Neutrophil (primary cell): ENCODE results near the gene TMEM255B.

ENCODE experiments used
- H3K27ac ChIP-seq: fragments of 200-600 bp; sonication (generic); 2 replicates; pipeline ENCODE4 v1.5.1; 2016; ENCODE audit warnings: mild to moderate bottlenecking, moderate library complexity
- H3K27me3 ChIP-seq: fragments of 200-600 bp; sonication (generic); 2 replicates; pipeline ENCODE4 v1.6.0; 2016; ENCODE audit warnings: mild to moderate bottlenecking
- H3K36me3 ChIP-seq: fragments of 200-600 bp; sonication (generic); 2 replicates; pipeline ENCODE4 v1.5.1; 2017
- H3K4me1 ChIP-seq, 2 experiments: fragments of 200-600 bp in 1 of 2; sonication (generic) in 1 of 2; 1 replicate in 1 of 2; 2 replicates in 1 of 2; pipeline versions ENCODE4 v1.5.1 to v1.6.1; 2013 to 2016; ENCODE audit warnings: low read depth in 1 of 2, low read length in 1 of 2, mild to moderate bottlenecking in 1 of 2, moderate library complexity in 1 of 2; ENCODE audit not compliant: control insufficient read depth in 1 of 2, insufficient read depth in 1 of 2
- H3K4me3 ChIP-seq, 2 experiments: fragments of 200-600 bp in 1 of 2; sonication (generic) in 1 of 2; 1 replicate in 1 of 2; 2 replicates in 1 of 2; pipeline ENCODE4 v1.5.1; 2013 to 2016; ENCODE audit warnings: low read depth in 1 of 2, low read length in 1 of 2, mild to moderate bottlenecking in 1 of 2, moderate library complexity in 1 of 2
- H3K9me3 ChIP-seq: fragments of 200-600 bp; sonication (generic); 2 replicates; pipeline ENCODE4 v1.5.1; 2016
- TF ChIP-seq, protein P1 (sequence below): fragments of 200-600 bp; sonication (generic); IDR thresholded peaks from 2 replicates; pipeline ENCODE4 v1.5.1; 2016; ENCODE audit warnings: antibody characterized with exemption

TMEM255B gene

GRCh38 chr13:113762075-113762474, 3.0 kb downstream of the TMEM255B start:
- Histone ChIP-seq H3K4me3 (no peak overlapping the region), H3K9me3 (no peaks in the 10 kb centered on the region), H3K4me1 (peaks cover 18 to 26% of the 10 kb centered on the region in 2 experiments), H3K36me3 (no peaks in the 10 kb centered on the region), H3K27ac (no peak overlapping the region), H3K27me3 (peaks cover 49% of the 10 kb centered on the region)
- TF ChIP-seq, protein P1, sequence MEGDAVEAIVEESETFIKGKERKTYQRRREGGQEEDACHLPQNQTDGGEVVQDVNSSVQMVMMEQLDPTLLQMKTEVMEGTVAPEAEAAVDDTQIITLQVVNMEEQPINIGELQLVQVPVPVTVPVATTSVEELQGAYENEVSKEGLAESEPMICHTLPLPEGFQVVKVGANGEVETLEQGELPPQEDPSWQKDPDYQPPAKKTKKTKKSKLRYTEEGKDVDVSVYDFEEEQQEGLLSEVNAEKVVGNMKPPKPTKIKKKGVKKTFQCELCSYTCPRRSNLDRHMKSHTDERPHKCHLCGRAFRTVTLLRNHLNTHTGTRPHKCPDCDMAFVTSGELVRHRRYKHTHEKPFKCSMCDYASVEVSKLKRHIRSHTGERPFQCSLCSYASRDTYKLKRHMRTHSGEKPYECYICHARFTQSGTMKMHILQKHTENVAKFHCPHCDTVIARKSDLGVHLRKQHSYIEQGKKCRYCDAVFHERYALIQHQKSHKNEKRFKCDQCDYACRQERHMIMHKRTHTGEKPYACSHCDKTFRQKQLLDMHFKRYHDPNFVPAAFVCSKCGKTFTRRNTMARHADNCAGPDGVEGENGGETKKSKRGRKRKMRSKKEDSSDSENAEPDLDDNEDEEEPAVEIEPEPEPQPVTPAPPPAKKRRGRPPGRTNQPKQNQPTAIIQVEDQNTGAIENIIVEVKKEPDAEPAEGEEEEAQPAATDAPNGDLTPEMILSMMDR: no peak

GRCh38 chr13:113762538-113762937, 3.5 kb downstream of the TMEM255B start:
- TF ChIP-seq, protein P1: no peak
- Histone ChIP-seq H3K9me3 (no peaks in the 10 kb centered on the region), H3K36me3 (no peaks in the 10 kb centered on the region), H3K27ac (no peak overlapping the region), H3K4me1 (peaks cover 18 to 25% of the 10 kb centered on the region in 2 experiments), H3K27me3 (peaks cover 49% of the 10 kb centered on the region), H3K4me3 (no peak overlapping the region)

- Histone ChIP-seq H3K4me3 (no peak overlapping the region), H3K9me3 (no peaks in the 10 kb centered on the region), H3K27ac (no peak overlapping the region), H3K4me1 (peaks cover 14 to 20% of the 10 kb centered on the region in 2 experiments), H3K27me3 (peaks cover 49% of the 10 kb centered on the region), H3K36me3 (no peaks in the 10 kb centered on the region)
- TF ChIP-seq, protein P1: no peak
Measured at GRCh38 chr13:113763254-113763653, 4.2 kb downstream of the TMEM255B start.

DNA sequence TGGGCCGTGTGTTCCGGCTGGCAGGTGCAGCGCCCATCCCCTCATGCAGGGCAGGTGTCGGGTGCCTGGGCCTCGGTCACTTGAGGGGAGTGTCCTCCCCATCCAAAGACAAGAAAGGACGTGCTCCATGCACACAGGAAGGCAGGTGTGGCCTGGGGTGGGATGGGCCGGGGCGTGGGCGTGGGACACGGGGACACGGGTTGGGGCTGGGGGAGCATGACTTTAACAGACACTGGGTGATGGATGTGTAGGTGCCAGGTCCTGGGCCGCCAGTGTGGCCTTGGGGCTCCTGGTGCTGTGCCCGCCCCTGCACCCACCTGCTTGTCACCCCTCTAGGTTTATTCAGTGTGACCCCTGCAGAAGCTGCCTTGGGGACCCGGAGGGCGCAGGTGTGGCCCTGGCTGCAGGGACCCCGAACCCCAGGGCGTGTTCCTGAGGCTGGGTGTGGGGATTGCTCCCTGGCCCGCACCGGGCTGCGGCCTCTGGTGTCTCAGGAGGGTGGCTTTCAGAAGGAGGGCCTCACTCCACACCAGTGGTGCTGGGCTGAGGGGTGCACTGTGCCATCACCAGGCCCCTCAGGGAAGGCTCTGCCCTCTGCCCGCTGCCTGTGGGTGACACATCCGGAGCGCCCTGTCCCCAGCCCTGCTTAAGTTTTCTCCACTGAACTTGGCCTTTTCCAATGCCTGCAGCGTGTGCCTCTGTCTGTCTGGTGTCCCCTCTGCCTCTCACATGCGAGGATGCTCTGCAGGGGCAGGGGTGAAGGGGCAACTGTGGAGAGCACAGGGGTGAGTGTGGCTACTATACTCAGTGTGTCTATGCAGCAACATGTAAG, 5.2 kb downstream of the TMEM255B start:
- Histone ChIP-seq H3K4me1 (peaks cover 9 to 12% of the 10 kb centered on the region in 2 experiments), H3K9me3 (no peaks in the 10 kb centered on the region), H3K27me3 (peaks cover 49% of the 10 kb centered on the region), H3K4me3 (no peak overlapping the region), H3K36me3 (no peaks in the 10 kb centered on the region), H3K27ac (no peak overlapping the region)
- TF ChIP-seq, protein P1: no peak

GRCh38 chr13:113764793-113765563, 6.0 kb downstream of the TMEM255B start:
- no peaks in the 10 kb centered on the region for H3K36me3 ChIP-seq
- TF ChIP-seq, protein P1: no peak
- no peaks in the 10 kb centered on the region for H3K9me3 ChIP-seq
- H3K4me3 ChIP-seq: no peak overlapping the region
- peaks cover 42% of the 10 kb centered on the region for H3K27me3 ChIP-seq
- H3K27ac ChIP-seq: no peak overlapping the region
- H3K4me1 ChIP-seq: peaks cover 1 to 4% of the 10 kb centered on the region in 2 experiments
